ENCODE data around the gene MAP1LC3B2. TPM values are rescaled to one million over a fixed set of nuclear protein-coding genes. Genes with fewer than 3 reads are reported as not detected.
A peak's percentile ranks its signal among the peaks of the same experiment; 100 is the strongest.

Gene MAP1LC3B2
- total RNA-seq, 1 experiment from 2014 or later: 2.2 TPM

- TF ChIP-seq ZNF121 (CRISPR knock-in tag; IDR thresholded peaks at IDR 0.05) (peak; percentile 72; the same call in 1 of the 2 replicates), OVOL2 (CRISPR knock-in tag; IDR thresholded peaks at IDR 0.05; ENCODE audit: borderline replicate concordance) (no peak)
- ChIA-PET CTCF (no interaction called here), POLR2A (no interaction called here)
- Mint-ChIP-seq H3K27me3 (ENCODE audit: low read depth) (no peaks in the 10 kb centered on the region), H3K4me1 (peaks cover 54% of the 10 kb centered on the region), H3K27ac (no peak overlapping the region), H3K36me3 (no peaks in the 10 kb centered on the region), H3K9me3 (no peaks in the 10 kb centered on the region), H3K4me3 (no peak overlapping the region)
- DNase-seq (ENCODE audit: low spot score): no peak
- ATAC-seq: no peak
Measured at GRCh38 chr12:116541547-116542344, 17.4 kb upstream of the MAP1LC3B2 start.

GRCh38 chr12:116542345-116542956 is 16.7 kb upstream of the MAP1LC3B2 start:
- Mint-ChIP-seq H3K9me3 (no peaks in the 10 kb centered on the region), H3K27me3 (ENCODE audit: low read depth) (no peaks in the 10 kb centered on the region), H3K4me3 (no peak overlapping the region), H3K4me1 (peaks cover 48% of the 10 kb centered on the region), H3K27ac (peak overlapping the region; percentile 13), H3K36me3 (no peaks in the 10 kb centered on the region)
- ChIA-PET POLR2A (no interaction called here), CTCF (no interaction called here)
- TF ChIP-seq, protein P1, sequence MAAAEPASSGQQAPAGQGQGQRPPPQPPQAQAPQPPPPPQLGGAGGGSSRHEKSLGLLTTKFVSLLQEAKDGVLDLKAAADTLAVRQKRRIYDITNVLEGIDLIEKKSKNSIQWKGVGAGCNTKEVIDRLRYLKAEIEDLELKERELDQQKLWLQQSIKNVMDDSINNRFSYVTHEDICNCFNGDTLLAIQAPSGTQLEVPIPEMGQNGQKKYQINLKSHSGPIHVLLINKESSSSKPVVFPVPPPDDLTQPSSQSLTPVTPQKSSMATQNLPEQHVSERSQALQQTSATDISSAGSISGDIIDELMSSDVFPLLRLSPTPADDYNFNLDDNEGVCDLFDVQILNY (CRISPR knock-in tag; IDR thresholded peaks at IDR 0.05): no peak
- TF ChIP-seq NFYB (CRISPR knock-in tag; conservative IDR thresholded peaks at IDR 0.05; ENCODE audit: low read depth) (no peak), ATF1 (CRISPR knock-in tag; IDR thresholded peaks at IDR 0.05) (no peak), SMAD4 (CRISPR knock-in tag; IDR thresholded peaks at IDR 0.05) (no peak), SMAD3 (CRISPR knock-in tag; IDR thresholded peaks at IDR 0.05; ENCODE audit: borderline replicate concordance) (no peak), ZNF138 (CRISPR knock-in tag; conservative IDR thresholded peaks at IDR 0.05) (no peak), ZNF423 (CRISPR knock-in tag; IDR thresholded peaks at IDR 0.05) (no peak), ZBTB21 (CRISPR knock-in tag; IDR thresholded peaks at IDR 0.05; ENCODE audit: borderline replicate concordance) (no peak), NR3C1 (CRISPR knock-in tag; conservative IDR thresholded peaks at IDR 0.05; ENCODE audit: low read depth) (no peak), ZNF416 (CRISPR knock-in tag; IDR thresholded peaks at IDR 0.05) (no peak)
- TF ChIP-seq, protein P2, sequence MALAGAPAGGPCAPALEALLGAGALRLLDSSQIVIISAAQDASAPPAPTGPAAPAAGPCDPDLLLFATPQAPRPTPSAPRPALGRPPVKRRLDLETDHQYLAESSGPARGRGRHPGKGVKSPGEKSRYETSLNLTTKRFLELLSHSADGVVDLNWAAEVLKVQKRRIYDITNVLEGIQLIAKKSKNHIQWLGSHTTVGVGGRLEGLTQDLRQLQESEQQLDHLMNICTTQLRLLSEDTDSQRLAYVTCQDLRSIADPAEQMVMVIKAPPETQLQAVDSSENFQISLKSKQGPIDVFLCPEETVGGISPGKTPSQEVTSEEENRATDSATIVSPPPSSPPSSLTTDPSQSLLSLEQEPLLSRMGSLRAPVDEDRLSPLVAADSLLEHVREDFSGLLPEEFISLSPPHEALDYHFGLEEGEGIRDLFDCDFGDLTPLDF (CRISPR knock-in tag; IDR thresholded peaks at IDR 0.05): no peak
- TF ChIP-seq, protein P3, sequence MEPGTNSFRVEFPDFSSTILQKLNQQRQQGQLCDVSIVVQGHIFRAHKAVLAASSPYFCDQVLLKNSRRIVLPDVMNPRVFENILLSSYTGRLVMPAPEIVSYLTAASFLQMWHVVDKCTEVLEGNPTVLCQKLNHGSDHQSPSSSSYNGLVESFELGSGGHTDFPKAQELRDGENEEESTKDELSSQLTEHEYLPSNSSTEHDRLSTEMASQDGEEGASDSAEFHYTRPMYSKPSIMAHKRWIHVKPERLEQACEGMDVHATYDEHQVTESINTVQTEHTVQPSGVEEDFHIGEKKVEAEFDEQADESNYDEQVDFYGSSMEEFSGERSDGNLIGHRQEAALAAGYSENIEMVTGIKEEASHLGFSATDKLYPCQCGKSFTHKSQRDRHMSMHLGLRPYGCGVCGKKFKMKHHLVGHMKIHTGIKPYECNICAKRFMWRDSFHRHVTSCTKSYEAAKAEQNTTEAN (CRISPR knock-in tag; IDR thresholded peaks at IDR 0.05): no peak
- TF ChIP-seq, protein P4, sequence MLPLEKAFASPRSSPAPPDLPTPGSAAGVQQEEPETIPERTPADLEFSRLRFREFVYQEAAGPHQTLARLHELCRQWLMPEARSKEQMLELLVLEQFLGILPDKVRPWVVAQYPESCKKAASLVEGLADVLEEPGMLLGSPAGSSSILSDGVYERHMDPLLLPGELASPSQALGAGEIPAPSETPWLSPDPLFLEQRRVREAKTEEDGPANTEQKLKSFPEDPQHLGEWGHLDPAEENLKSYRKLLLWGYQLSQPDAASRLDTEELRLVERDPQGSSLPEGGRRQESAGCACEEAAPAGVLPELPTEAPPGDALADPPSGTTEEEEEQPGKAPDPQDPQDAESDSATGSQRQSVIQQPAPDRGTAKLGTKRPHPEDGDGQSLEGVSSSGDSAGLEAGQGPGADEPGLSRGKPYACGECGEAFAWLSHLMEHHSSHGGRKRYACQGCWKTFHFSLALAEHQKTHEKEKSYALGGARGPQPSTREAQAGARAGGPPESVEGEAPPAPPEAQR (CRISPR knock-in tag; IDR thresholded peaks at IDR 0.05): no peak
- DNase-seq (ENCODE audit: low spot score) (no peak), ATAC-seq (no peak)

GRCh38 chr12:116544656-116545055 is 14.5 kb upstream of the MAP1LC3B2 start:
- Mint-ChIP-seq H3K36me3 (no peaks in the 10 kb centered on the region), H3K27me3 (ENCODE audit: low read depth) (no peaks in the 10 kb centered on the region), H3K4me1 (peaks cover 31% of the 10 kb centered on the region), H3K27ac (peak overlapping the region; percentile 9; the same call in 1 of the 2 replicates), H3K9me3 (no peaks in the 10 kb centered on the region), H3K4me3 (no peak overlapping the region)
- no peak for TF ChIP-seq NR3C1 (CRISPR knock-in tag; conservative IDR thresholded peaks at IDR 0.05; ENCODE audit: low read depth)
- TF ChIP-seq ETV6 (CRISPR knock-in tag; IDR thresholded peaks at IDR 0.05): no peak
- TF ChIP-seq SP1 (CRISPR knock-in tag; conservative IDR thresholded peaks at IDR 0.05): no peak
- TF ChIP-seq HMGA2 (CRISPR knock-in tag; IDR thresholded peaks at IDR 0.05): no peak
- TF ChIP-seq FOXP1 (CRISPR knock-in tag; IDR thresholded peaks at IDR 0.05; ENCODE audit: borderline replicate concordance): no peak
- TF ChIP-seq, protein P4 (CRISPR knock-in tag; IDR thresholded peaks at IDR 0.05): no peak
- DNase-seq (ENCODE audit: low spot score) (no peak), ATAC-seq (no peak)
- ChIA-PET POLR2A (interaction anchor here (0.6 kb wide), 1 partner anchor 1842 kb away, joined by 9 read pairs; no protein-coding TSS in a partner anchor), CTCF (interaction anchor here (0.6 kb wide), 1 partner anchor 132 kb away, joined by 3 read pairs; no protein-coding TSS in a partner anchor)

Data from WTC11 (cell line).